ENCODE measurements around the gene VWCE. TPM values are rescaled to one million over a fixed set of nuclear protein-coding genes. Genes with fewer than 3 reads are reported as not detected.
A peak's percentile ranks its signal among the peaks of the same experiment; 100 is the strongest.

VWCE gene
- total RNA-seq, 8 experiments from 2014 or later = 2.1 to 7.2 (median 3.6) TPM

DNA sequence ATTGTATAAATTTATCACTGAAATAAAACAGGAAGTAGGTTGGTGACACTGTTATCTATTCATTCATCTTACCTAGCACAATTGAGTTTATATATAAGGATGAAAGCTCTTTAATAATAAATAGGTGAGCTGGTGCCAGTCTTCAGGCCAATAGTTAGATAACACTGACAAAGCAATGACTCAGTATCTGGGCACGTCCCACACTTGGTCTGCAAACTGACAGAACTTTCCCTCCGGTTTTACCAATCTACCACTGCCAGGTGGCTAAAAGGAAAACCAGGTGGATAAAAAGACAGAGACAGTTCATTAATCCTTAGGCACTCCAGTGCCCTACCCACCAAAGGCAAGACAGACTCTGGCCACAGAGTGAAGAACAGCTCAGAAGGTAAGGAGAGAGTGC is 20.1 kb upstream of the VWCE start:
- in situ Hi-C loops (cut with MboI; ENCODE audit: low pct_unique_long_range_greater_than_20kb in 2 of 9, low sequenced_read_pairs in 9 of 9, unreplicated experiment in 9 of 9) = no loop called here
- no peaks in the 10 kb centered on the region for H3K4me1 ChIP-seq (replicated peaks in 1 of 2)
- H3K27ac ChIP-seq = no peak overlapping the region
- H3K4me3 ChIP-seq = no peak overlapping the region
- WGBS, 10 experiments = 86 to 100% (median 100%) methylated on average over 1 to 2 of the region's 2 CpGs; no CpG with 5 or more reads in 5 of the 10 experiments
- ATAC-seq (replicated peaks in 6 of 8) = no peak

DNA sequence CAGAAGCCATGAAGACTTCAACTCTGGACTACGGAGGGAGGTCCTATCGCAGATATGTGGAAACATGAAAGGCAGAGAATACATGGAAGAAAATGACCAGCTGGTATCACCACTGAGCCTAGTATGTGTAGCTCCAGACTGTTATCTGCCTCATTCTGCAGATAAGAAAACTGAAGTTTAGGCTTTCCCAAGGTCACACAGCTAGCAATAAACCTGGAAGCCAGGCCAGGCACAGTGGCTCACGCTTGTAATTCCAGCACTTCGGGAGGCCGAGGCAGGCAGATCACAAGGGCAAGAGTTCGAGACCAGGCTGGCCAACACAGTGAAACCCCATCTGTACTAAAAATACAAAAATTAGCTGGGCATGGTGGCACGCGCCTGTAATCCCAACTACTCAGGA is 15.6 kb upstream of the VWCE start:
- in situ Hi-C loops (cut with MboI; ENCODE audit: low pct_unique_long_range_greater_than_20kb in 2 of 9, low sequenced_read_pairs in 9 of 9, unreplicated experiment in 9 of 9) = no loop called here
- Histone ChIP-seq H3K4me1 (replicated peaks in 1 of 2) (no peaks in the 10 kb centered on the region), H3K4me3 (no peak overlapping the region), H3K27ac (no peak overlapping the region)
- 80 to 100% (median 92%) methylated on average over 1 to 7 of the region's 8 CpGs; no CpG with 5 or more reads in 6 of the 10 experiments for WGBS, 10 experiments
- ATAC-seq (replicated peaks in 6 of 8) = no peak

GRCh38 chr11:61309739-61310138 is 14.6 kb upstream of the VWCE start:
- no peaks in the 10 kb centered on the region for H3K4me1 ChIP-seq (replicated peaks in 1 of 2)
- WGBS, 10 experiments = 78 to 100% (median 100%) methylated on average over 1 to 7 of the region's 7 CpGs; no CpG with 5 or more reads in 5 of the 10 experiments
- no peak for ATAC-seq (replicated peaks in 6 of 8)
- in situ Hi-C loops (cut with MboI; ENCODE audit: low pct_unique_long_range_greater_than_20kb in 2 of 9, low sequenced_read_pairs in 9 of 9, unreplicated experiment in 9 of 9) = no loop called here
- H3K27ac ChIP-seq = no peak overlapping the region
- H3K4me3 ChIP-seq = no peak overlapping the region

GRCh38 chr11:61309141-61309540 is 14.0 kb upstream of the VWCE start:
- no peak for ATAC-seq (replicated peaks in 6 of 8)

GRCh38 chr11:61307354-61307753 is 12.2 kb upstream of the VWCE start:
- in situ Hi-C loops (cut with MboI; ENCODE audit: low pct_unique_long_range_greater_than_20kb in 2 of 9, low sequenced_read_pairs in 9 of 9, unreplicated experiment in 9 of 9) = no loop called here
- no peaks in the 10 kb centered on the region for H3K4me1 ChIP-seq (replicated peaks in 1 of 2)
- H3K27ac ChIP-seq = no peak overlapping the region
- WGBS, 10 experiments = 43 to 100% (median 95%) methylated on average over 1 of the region's 1 CpG; no CpG with 5 or more reads in 4 of the 10 experiments
- ATAC-seq (replicated peaks in 6 of 8) = no peak
- H3K4me3 ChIP-seq = no peak overlapping the region

More at GRCh38 chr11:61309141-61309540, 14.0 kb upstream of the VWCE start:
- Histone ChIP-seq H3K27ac (no peak overlapping the region), H3K4me1 (replicated peaks in 1 of 2) (no peaks in the 10 kb centered on the region), H3K4me3 (no peak overlapping the region)
- in situ Hi-C loops (cut with MboI; ENCODE audit: low pct_unique_long_range_greater_than_20kb in 2 of 9, low sequenced_read_pairs in 9 of 9, unreplicated experiment in 9 of 9) = no loop called here
- WGBS, 10 experiments = 80 to 100% (median 93%) methylated on average over 1 to 4 of the region's 4 CpGs; no CpG with 5 or more reads in 1 of the 10 experiments

- Histone ChIP-seq H3K4me3 (no peak overlapping the region), H3K4me1 (replicated peaks in 1 of 2) (no peaks in the 10 kb centered on the region), H3K27ac (no peak overlapping the region)
- in situ Hi-C loops (cut with MboI; ENCODE audit: low pct_unique_long_range_greater_than_20kb in 2 of 9, low sequenced_read_pairs in 9 of 9, unreplicated experiment in 9 of 9) = no loop called here
- no peak for ATAC-seq (replicated peaks in 6 of 8)
- WGBS, 10 experiments = 88 to 100% (median 100%) methylated on average over 1 of the region's 1 CpG; no CpG with 5 or more reads in 5 of the 10 experiments
These were observed 11.1 kb upstream of the VWCE start for GRCh38 chr11:61306221-61306620.

DNA sequence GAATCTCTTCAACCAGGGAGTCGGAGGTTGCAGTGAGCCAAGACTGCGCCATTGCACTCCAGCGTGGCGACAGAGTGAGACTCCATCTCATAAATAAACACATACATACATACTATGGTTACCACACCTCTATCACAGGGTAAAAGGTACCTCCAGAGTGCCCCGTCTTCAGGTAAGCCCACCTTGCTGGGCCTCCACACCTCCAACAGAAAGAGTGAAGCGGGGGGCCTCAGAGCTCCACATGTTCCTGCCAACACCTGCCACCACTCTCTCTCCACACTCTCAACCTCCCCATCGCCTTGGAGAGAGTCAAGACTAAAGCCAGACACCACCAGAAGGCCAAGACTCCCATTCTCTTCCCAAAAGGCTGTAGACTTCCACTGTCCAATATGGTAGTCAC is 10.3 kb upstream of the VWCE start:
- H3K4me3 ChIP-seq = no peak overlapping the region
- no peak overlapping the region for H3K27ac ChIP-seq
- in situ Hi-C loops (cut with MboI; ENCODE audit: low pct_unique_long_range_greater_than_20kb in 2 of 9, low sequenced_read_pairs in 9 of 9, unreplicated experiment in 9 of 9) = no loop called here
- ATAC-seq (replicated peaks in 6 of 8) = no peak
- WGBS, 10 experiments = 83 to 100% (median 100%) methylated on average over 1 to 5 of the region's 7 CpGs; no CpG with 5 or more reads in 4 of the 10 experiments
- no peaks in the 10 kb centered on the region for H3K4me1 ChIP-seq (replicated peaks in 1 of 2)

DNA sequence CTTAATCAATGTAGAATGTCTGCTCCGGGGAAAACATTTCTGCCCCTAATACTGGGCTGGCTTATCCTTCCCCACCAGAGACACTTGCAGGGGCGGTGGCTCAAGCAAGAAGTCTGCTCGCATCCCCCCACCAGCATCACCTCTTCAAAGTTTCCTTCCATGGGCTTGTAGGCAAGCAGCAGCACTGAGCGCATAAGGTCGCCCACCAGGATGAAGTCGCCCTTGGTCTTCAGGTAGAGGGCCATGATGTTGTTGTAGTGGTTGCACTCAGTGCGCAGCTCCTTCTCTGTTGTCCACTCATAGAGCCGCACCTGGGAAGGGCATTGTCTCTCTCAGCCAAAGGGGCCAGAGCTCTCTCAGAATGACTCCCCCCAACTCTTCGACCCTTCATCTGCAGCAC is 8.6 kb upstream of the VWCE start:
- 80 to 100% (median 98%) methylated on average over 1 to 8 of the region's 9 CpGs; no CpG with 5 or more reads in 3 of the 10 experiments for WGBS, 10 experiments
- in situ Hi-C loops (cut with MboI; ENCODE audit: low pct_unique_long_range_greater_than_20kb in 2 of 9, low sequenced_read_pairs in 9 of 9, unreplicated experiment in 9 of 9) = no loop called here
- no peak for ATAC-seq (replicated peaks in 6 of 8)

GRCh38 chr11:61302550-61302949 is 7.4 kb upstream of the VWCE start:
- Histone ChIP-seq H3K4me3 (no peak overlapping the region), H3K27ac (no peak overlapping the region), H3K4me1 (replicated peaks in 1 of 2) (peaks cover 0 to 8% of the 10 kb centered on the region in 2 donors)
- in situ Hi-C loops (cut with MboI; ENCODE audit: low pct_unique_long_range_greater_than_20kb in 2 of 9, low sequenced_read_pairs in 9 of 9, unreplicated experiment in 9 of 9) = no loop called here
- ATAC-seq (replicated peaks in 6 of 8) = no peak
- WGBS, 10 experiments = 88 to 100% (median 100%) methylated on average over 1 to 7 of the region's 13 CpGs; no CpG with 5 or more reads in 3 of the 10 experiments

More for the DNA sequence above, 8.6 kb upstream of the VWCE start:
- H3K4me3 ChIP-seq = no peak overlapping the region
- no peaks in the 10 kb centered on the region for H3K4me1 ChIP-seq (replicated peaks in 1 of 2)
- H3K27ac ChIP-seq = no peak overlapping the region

DNA sequence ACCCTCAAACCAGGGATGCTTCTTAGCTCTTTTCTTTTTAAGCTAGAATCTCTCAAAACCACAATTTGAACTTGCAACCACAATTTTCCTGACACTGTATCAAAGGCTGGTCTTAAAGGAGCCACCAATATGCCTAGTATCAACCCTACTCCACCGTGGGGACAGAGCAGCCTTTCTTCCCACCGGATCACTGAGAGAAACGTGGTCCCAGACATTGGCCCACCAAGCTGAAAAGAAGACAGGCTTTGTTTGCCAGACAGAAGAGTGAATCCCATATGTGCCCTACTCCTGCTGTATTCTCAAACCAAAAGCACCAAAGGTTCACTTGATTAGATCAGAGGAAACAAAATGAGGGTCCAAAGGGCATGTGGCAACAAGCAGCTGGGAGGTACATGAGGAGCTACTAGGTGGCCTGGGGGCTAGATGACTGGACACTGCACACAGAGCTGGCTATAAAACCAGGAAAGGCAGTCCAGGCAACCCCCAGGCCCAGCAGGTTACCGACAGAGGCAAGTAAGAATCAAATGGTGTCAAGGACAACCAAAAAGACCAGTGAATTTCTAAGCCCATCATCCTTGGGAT is 3.6 kb upstream of the VWCE start:
- Histone ChIP-seq H3K4me3 (no peak overlapping the region), H3K27ac (no peak overlapping the region), H3K4me1 (replicated peaks in 1 of 2) (peaks cover 0 to 17% of the 10 kb centered on the region in 2 donors)
- in situ Hi-C loops (cut with MboI; ENCODE audit: low pct_unique_long_range_greater_than_20kb in 2 of 9, low sequenced_read_pairs in 9 of 9, unreplicated experiment in 9 of 9) = no loop called here
- WGBS, 10 experiments = 67 to 100% (median 88%) methylated on average over 1 to 3 of the region's 4 CpGs; no CpG with 5 or more reads in 2 of the 10 experiments
- no peak for ATAC-seq (replicated peaks in 6 of 8)

DNA sequence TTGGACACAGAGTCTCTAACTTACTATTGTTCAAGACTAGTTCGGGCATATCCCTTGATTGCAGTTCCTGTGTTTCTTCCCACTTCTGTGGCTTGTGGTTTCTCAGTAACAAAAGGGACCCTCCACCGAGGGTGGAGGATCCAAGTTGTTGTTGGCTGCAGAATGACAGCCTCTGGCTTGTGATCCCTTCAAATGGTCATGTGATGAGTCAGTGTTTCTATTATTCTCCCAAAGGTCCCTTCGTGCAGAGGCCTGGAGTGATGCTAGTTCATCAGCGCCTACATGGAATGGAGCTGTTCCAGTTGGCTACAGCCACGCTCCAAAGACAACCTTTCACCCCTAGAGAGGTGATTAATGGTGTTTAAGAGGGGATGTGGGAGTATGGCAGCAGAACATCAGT is 2.6 kb upstream of the VWCE start:
- in situ Hi-C loops (cut with MboI; ENCODE audit: low pct_unique_long_range_greater_than_20kb in 2 of 9, low sequenced_read_pairs in 9 of 9, unreplicated experiment in 9 of 9) = no loop called here
- peak overlapping the region in 1 of 2 donors; percentile 15 for H3K27ac ChIP-seq
- H3K4me3 ChIP-seq = no peak overlapping the region
- peaks cover 2 to 25% of the 10 kb centered on the region in 2 donors for H3K4me1 ChIP-seq (replicated peaks in 1 of 2)
- ATAC-seq (replicated peaks in 6 of 8) = peak in 6 of 8 experiments; percentile 1 to 9 (median 6)
- 0 to 60% (median 39%) methylated on average over 1 to 5 of the region's 5 CpGs; no CpG with 5 or more reads in 2 of the 10 experiments for WGBS, 10 experiments

DNA sequence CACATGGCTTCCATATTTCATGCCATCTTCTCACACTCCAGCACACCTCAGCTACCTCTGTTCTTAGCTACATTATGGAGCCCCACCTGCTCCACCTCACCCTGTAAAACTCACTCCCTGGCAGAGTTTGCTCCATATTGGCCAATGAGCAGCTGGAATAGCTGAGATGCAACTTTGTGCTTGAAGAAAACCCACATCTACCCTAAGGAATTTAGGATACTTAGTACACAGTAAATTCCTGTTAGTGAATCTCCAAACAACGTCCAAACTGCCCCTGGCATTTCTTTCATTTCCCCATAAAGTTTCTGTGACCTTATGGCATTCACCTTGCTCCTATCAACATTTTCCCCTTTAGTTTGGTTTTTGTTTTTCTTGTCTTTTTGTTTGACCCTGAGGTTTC is 2.2 kb upstream of the VWCE start:
- Histone ChIP-seq H3K4me3 (no peak overlapping the region), H3K4me1 (replicated peaks in 1 of 2) (peaks cover 2 to 26% of the 10 kb centered on the region in 2 donors), H3K27ac (peak overlapping the region in 1 of 2 donors; percentile 15)
- in situ Hi-C loops (cut with MboI; ENCODE audit: low pct_unique_long_range_greater_than_20kb in 2 of 9, low sequenced_read_pairs in 9 of 9, unreplicated experiment in 9 of 9) = no loop called here
- ATAC-seq (replicated peaks in 6 of 8) = no peak
- 0 to 100% (median 60%) methylated on average over 1 of the region's 1 CpG; no CpG with 5 or more reads in 4 of the 10 experiments for WGBS, 10 experiments

DNA sequence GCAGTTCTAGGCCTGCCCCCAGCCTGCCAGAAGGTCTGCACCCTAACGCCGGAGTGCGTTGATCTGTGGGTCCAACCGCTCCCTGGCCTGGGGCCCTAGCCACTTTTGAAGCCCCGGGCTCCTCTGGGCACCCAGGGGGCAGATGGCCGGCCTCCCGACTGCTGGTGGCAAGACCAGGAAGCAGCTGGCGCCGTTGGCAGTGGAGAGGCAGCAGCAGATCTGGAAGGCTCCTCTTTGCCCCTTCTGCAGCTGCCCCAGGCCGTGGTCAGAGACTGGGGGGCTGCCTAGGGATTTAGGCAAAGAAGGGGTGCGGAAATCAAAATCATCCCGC is 445 bp upstream of the VWCE start:
- peak overlapping the region in 4 of 5 donors; percentile 48 to 56 (median 53) for H3K4me3 ChIP-seq
- in situ Hi-C loops (cut with MboI; ENCODE audit: low pct_unique_long_range_greater_than_20kb in 2 of 9, low sequenced_read_pairs in 9 of 9, unreplicated experiment in 9 of 9) = no loop called here
- peak overlapping the region in 1 of 2 donors; percentile 75 for H3K27ac ChIP-seq
- peaks cover 2 to 26% of the 10 kb centered on the region in 2 donors for H3K4me1 ChIP-seq (replicated peaks in 1 of 2)
- WGBS, 10 experiments = 60 to 100% (median 98%) methylated on average over 1 to 4 of the region's 12 CpGs; no CpG with 5 or more reads in 6 of the 10 experiments
- no peak for ATAC-seq (replicated peaks in 6 of 8)
